ENCODE measurements around the gene GRID2IP.
"Not testable (repeated sequence)": the region's sequence is repeated elsewhere in the genome, so short reads cannot be mapped to it uniquely, and the experiment has no call there.

GRID2IP gene

DNA sequence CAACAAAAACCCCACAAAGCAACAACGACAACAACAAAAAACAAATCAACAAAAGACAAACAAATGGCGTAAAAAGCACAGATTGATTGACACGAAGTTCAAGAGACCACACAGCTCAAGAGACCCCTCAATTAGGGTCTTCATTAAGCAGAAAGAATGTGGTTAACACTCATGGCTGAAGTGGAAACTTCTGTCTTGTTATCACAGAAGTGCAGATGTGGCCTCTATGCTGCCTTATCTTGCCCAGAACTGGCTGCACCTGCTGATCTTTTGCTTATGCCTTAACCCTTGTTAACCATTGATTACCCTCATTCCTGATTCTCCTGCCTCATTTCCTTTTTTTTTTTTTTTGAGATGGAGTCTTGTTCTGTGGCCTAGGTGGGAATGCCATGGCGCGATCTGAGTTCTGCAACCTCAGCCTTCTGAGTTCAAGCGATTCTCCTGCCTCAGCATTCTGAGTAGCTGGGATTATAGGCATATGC, 100.0 kb downstream of the GRID2IP start:
- TF ChIP-seq, protein P1, sequence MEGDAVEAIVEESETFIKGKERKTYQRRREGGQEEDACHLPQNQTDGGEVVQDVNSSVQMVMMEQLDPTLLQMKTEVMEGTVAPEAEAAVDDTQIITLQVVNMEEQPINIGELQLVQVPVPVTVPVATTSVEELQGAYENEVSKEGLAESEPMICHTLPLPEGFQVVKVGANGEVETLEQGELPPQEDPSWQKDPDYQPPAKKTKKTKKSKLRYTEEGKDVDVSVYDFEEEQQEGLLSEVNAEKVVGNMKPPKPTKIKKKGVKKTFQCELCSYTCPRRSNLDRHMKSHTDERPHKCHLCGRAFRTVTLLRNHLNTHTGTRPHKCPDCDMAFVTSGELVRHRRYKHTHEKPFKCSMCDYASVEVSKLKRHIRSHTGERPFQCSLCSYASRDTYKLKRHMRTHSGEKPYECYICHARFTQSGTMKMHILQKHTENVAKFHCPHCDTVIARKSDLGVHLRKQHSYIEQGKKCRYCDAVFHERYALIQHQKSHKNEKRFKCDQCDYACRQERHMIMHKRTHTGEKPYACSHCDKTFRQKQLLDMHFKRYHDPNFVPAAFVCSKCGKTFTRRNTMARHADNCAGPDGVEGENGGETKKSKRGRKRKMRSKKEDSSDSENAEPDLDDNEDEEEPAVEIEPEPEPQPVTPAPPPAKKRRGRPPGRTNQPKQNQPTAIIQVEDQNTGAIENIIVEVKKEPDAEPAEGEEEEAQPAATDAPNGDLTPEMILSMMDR (IDR thresholded peaks at IDR 0.05; ENCODE audit: low read depth, low read length), result no peak
- no peak overlapping the region for H3K4me3 ChIP-seq (ENCODE audit: low read depth, low read length)

DNA sequence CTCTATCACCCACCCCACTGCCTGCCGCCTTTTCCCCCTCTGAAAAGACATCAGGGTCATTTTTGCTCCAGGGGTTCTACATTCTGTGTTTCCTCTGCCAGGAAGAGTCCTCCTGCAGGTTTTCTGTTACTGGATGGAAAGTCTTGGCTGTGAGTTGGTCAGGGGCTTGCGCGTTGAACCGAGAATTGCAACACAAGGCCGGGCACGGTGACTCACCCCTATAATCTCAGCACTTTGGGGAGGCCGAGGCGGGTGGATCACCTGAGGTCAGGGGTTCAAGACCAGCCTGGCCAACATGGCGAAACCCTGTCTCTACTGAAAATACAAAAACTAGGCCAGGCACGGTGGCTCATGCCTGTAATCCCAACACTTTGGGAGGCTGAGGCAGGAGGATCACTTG, 100.7 kb downstream of the GRID2IP start:
- not testable (repeated sequence) for H3K4me3 ChIP-seq (ENCODE audit: low read depth, low read length)

DNA sequence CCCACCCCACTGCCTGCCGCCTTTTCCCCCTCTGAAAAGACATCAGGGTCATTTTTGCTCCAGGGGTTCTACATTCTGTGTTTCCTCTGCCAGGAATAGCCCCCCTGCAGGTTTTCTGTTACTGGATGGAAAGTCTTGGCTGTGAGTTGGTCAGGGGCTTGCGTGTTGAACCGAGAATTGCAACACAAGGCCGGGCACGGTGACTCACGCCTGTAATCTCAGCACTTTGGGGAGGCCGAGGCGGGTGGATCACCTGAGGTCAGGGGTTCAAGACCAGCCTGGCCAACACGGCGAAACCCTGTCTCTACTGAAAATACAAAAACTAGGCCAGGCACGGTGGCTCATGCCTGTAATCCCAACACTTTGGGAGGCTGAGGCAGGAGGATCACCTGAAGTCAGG, 101.4 kb downstream of the GRID2IP start:
- H3K4me3 ChIP-seq (ENCODE audit: low read depth, low read length), result not testable (repeated sequence)

DNA sequence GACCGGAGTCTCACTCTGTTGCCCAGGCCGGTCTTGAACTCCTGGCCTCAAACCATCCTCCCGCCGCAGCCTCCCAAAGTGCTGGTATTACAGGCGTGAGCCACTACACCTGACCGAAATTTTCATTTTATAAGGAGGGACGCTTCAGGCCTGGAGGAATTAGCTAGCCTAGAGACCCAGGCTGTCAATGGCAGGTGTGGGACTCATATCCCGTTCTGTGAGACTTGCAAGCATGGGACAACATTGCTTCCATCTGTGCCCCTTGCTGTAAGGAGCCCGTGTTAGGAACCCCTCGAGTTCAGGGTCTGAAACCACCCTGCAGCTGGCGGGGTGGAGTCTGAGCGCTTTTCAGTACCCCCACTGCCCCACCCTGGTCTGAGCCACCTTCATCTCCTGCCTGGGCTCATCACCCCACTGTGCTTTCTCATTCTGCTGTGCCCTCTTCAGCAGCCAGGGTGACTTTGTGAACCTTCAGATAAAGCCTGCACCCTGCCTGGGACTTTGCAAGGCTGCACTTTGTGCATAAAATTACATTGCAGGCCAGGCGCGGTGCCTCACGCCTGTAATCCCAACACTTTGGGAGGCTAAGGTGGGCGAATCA, 102.2 kb downstream of the GRID2IP start:
- H3K4me3 ChIP-seq (ENCODE audit: low read depth, low read length), result no peak overlapping the region
- TF ChIP-seq, protein P1 (IDR thresholded peaks at IDR 0.05; ENCODE audit: low read depth, low read length), result no peak

DNA sequence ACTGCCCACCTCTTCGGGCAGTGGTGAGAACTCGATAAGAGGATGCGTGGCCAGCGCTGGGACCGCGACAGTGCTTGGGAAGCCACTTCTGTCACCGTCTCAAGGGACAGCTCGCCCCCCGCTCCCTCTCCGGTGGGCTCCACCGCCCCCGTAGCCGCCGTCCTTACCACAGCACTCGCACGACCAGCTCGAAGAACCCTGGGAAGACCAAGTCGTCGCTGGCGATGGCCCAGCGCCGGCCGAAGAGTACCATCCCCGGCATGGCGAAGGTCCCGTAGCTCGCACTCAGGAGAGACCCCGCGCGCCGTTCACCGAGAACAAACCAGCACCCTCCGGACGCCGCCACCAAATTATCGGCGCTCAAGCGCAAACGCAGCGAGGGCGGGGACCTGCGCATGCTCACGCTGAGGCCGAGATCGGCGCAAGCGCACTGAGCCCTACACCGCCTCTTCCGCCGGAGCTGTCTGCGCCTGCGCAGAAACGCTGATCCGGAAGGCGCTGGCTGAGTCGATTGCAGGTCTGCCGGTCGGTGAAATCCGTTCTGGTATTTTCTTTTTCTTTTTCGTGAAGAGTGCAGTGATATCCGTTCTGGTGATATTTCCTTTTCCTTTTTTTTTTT, 103.6 kb downstream of the GRID2IP start, which contains the start of gene DAGLB:
TSS of gene DAGLB (minus strand) at position 374 of the 619 bp plus-strand sequence. CDS start at position 262, 112 bp downstream.
- H3K4me3 ChIP-seq (ENCODE audit: low read depth, low read length), result peak within 1 kb of the TSS; percentile 100
- TF ChIP-seq, protein P1 (IDR thresholded peaks at IDR 0.05; ENCODE audit: low read depth, low read length), result no peak

All from WI38 (cell line).